GM21526 (cell line): Measurements from ENCODE around the gene GSG1L.
"Not testable (repeated sequence)": the region's sequence is repeated elsewhere in the genome, so short reads cannot be mapped to it uniquely, and the experiment has no call there.

Experiments used
- ATAC-seq: cut with Tn5 transposase; IDR thresholded peaks from one replicate; pipeline ENCODE4 v1.9.1; 2021; ENCODE audit warnings: moderate library complexity; ENCODE audit not compliant: unreplicated experiment, low FRiP score

The GSG1L gene

GRCh38 chr16:27993587-27993986, 69.9 kb downstream of the GSG1L start:
- no peak for ATAC-seq

DNA sequence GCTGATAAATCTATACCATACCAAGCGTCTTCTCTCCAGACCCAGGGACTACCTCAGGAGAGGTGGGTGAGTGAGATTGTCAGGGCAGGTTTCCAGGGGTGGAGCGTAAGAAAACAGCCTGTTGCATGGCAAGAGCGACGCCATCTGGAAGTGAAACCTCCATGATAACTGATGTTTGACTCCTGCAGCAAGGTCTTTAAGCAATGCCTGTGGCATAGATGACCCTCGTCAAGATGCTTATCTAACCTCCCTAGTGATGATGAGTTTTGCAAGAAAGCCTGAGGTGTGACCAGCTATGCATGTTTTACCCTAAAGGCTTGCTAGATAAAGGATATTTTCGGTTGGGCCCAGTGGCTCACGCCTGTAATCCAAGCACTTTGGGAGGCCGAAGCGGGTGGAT, 71.6 kb downstream of the GSG1L start:
- no peak for ATAC-seq

DNA sequence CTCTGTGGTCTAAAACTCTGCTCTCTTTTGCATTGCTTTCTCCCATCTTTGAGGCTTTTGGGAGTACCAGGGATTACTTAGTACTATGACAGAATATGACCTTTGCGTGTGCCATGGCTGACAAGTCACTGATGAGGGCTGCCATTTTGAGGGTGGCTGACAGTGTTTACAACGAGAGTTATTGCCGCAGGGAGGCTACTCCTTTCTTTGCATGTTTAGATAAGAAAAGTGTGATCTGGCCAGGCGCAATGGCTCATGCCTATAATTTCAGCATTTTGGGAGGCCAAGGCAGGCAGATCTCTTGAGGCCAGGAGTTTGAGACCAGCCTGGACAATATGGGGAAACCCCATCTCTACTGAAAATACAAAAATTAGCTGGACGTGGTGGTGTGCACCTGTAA, 77.5 kb downstream of the GSG1L start:
- no peak for ATAC-seq

DNA sequence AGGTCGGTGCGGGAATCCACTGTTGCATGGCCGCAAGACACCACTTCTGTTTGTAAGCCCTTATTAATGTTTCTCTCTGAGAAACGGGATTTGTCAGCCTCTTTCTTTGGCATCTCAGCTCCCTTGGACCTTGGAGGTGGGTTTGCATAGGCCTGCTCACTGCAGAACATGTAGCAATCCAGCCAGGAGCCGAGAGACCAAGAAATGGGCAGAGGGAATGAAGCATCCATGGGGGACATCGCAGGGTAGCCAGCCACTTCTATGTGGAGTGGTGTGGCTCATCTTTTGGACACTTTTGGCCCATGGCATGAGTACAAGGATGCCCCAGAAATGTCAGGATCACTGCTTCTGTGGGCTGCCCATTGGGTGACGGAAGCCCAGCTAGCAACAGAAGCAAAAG, 79.4 kb downstream of the GSG1L start:
- ATAC-seq: no peak

DNA sequence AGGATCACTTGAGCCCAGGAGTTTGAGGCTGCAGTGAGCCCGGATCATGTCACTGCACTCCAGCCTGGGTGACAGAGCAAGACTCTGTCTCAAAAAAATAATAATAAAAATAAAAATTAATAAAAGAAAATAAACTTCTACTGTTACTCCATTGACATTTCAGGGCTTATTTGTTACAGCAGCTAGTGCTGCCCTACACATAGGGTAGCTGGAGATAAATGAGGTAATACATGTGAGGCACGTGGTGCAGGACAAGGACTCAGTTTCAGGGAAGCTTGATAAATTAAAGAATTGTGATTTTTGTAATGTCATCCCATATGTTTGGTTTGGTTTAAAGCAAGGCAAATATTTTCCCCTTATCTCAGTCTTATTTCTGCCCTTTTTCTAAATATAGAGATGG, 80.3 kb downstream of the GSG1L start:
- ATAC-seq: no peak

GRCh38 chr16:27982184-27982583, 81.3 kb downstream of the GSG1L start:
- no peak for ATAC-seq

- no peak for ATAC-seq
Observed at GRCh38 chr16:27980919-27981700, 82.4 kb downstream of the GSG1L start.

GRCh38 chr16:27980076-27980775, 83.3 kb downstream of the GSG1L start:
- no peak for ATAC-seq

GRCh38 chr16:27979668-27980067, 83.8 kb downstream of the GSG1L start:
- ATAC-seq: not testable (repeated sequence)

- no peak for ATAC-seq
Observed at GRCh38 chr16:27978876-27979275, 84.6 kb downstream of the GSG1L start.

DNA sequence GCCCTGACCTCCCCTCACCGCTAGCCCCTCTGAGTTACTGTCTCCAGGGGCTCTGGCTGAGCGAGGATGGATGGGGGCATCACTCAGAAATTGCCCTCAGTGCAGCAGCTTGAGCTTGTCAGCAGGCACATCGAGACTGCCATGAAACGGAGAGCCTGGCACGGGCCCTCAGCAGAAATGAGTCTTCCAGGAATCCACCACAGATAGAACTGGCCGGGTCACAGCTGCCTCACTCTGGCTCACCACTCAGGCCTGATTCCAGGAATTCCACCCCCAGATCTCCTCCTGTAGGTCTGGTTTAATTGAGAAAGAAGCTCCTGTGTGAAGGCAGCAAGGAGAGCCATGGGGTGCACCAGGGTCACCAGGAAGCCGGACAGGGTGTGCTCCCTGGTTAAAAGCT, 85.5 kb downstream of the GSG1L start:
- no peak for ATAC-seq

- no peak for ATAC-seq
Observed at GRCh38 chr16:27976990-27977389, 86.5 kb downstream of the GSG1L start.

- no peak for ATAC-seq
Observed at GRCh38 chr16:27974896-27975540, 88.5 kb downstream of the GSG1L start.

DNA sequence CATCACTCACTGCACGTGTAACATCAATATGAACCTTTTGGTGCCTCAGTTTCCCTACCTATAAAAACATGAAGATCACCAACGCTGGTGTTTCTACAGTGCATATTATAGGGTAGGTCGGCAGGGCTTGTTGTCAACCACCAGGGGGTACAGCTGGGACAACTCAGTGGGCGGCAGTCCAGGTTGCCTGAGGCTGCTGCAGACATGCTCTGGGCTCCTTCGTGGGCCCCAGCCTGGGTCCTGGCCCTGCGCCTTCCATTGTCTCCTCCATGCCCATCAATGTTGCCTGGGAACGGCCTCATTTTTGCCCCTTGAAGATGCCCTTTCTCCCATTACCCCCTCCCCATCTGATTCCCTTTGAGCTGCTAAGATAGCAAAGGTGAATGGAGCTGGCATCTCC, 89.8 kb downstream of the GSG1L start:
- ATAC-seq: no peak

DNA sequence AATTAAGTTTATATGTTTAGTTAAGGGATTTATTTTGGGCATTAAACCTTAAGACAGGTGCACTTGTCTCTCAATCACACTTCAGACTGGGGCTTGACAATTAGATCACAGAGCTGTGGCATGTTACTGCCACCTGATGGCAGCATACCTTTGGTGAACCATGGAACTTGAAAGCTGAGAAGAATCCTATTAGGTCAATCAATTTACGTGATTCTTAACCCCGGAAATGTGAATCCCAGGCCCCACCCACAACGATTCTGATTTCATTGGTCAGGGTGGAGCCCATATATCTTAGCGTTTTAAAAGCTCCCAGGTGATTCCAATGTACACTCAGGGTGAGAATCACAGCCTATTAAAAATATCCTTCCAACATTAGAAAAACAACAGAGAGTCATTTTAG, 91.0 kb downstream of the GSG1L start:
- ATAC-seq: no peak

GRCh38 chr16:27969574-27969973, 93.9 kb downstream of the GSG1L start:
- ATAC-seq: no peak

DNA sequence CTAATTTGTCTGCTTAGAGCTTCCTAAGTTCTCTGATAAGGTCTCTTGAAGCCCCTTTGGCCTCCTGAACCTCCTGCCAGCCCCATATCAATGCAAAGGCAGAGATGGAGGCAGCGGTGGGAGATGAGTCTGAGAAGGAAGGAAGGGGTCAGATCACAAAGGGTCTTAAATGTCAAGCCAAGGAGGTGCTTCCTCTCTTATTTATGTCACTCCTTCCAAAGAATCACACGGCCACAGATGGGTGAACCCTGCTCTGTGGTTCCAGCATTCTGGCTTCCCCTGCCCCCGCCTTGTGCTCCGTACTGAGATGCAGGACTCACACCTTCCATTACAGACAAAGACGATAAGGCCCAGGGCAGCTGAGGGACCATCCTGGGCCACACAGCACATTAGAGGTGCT, 96.3 kb downstream of the GSG1L start:
- no peak for ATAC-seq

- no peak for ATAC-seq
Observed at GRCh38 chr16:27966756-27967155, 96.8 kb downstream of the GSG1L start.

GRCh38 chr16:27965801-27966200, 97.7 kb downstream of the GSG1L start:
- ATAC-seq: no peak

GRCh38 chr16:27963471-27963965, 100.0 kb downstream of the GSG1L start:
- no peak for ATAC-seq

DNA sequence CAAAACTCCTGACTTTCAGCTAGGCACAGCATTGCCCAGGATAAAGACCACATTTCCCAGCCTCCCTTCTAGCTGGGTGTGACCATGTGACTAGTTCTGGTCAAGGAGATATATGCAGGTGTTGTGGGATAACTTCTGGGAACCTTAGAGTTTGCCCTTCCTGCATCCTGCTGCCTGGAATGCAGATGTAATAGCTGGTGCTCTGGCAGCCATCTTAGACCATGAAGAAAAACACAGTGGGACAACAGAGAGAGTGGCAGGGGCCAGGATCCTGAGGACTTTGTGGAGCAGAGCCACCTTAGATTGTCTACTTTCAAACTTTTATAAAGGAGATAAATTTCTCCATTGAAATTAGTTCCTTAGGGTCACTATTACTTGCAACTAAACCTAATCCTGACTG, 101.3 kb downstream of the GSG1L start:
- no peak for ATAC-seq

- no peak for ATAC-seq
Observed at GRCh38 chr16:27961296-27961620, 102.3 kb downstream of the GSG1L start.
